A549 (cell line): ENCODE results near the gene TMEM115.

Experiments used
- CTCF ChIP-seq: fragments of >200 bp; sonication (Bioruptor Twin); formaldehyde crosslinking; IDR thresholded peaks from 3 replicates; pipeline ENCODE4 v1.5.1; 2016
- MAZ ChIP-seq: fragments of 150-350 bp; IDR thresholded peaks from 2 replicates; pipeline ENCODE4 v1.6.1; 2014; ENCODE audit warnings: antibody characterized with exemption, low read depth, low read length, borderline replicate concordance
- MYC ChIP-seq: IDR thresholded peaks from 2 replicates; pipeline ENCODE4 v1.6.1; 2012; ENCODE audit warnings: mild to moderate bottlenecking, inconsistent platforms, low read length, improper control_type of control experiment, borderline replicate concordance
- POLR2A ChIP-seq: IDR thresholded peaks from 2 replicates; pipeline ENCODE4 v1.6.1; 2012; ENCODE audit warnings: mild to moderate bottlenecking, low read length
- RAD21 ChIP-seq, 2 experiments: fragments of >200 bp in 1 of 2; sonication (Bioruptor Twin) in 1 of 2; formaldehyde crosslinking in 1 of 2; IDR thresholded peaks in 1 of 2; conservative IDR thresholded peaks in 1 of 2; 2 replicates in 1 of 2; 3 replicates in 1 of 2; pipeline ENCODE4 v1.6.1; 2012 to 2018; ENCODE audit warnings: inconsistent platforms in 1 of 2

- TF ChIP-seq CTCF = no peak
- peak in 1 of 2 experiments; percentile 34; a peak in 1 of 5 replicates for TF ChIP-seq RAD21 (conservative IDR thresholded peaks at IDR 0.05 in 1 of 2, IDR thresholded peaks at IDR 0.05 in 1 of 2)
- TF ChIP-seq MAZ = no peak
- no peak for TF ChIP-seq MYC
- no peak for TF ChIP-seq POLR2A
These were observed 11.3 kb upstream of the TMEM115 start for GRCh38 chr3:50370594-50370993.
